PC-3 (cell line): ENCODE data around the gene CHTF8.

Source experiments
- EZH2phosphoT487 ChIP-seq: fragments of 300-600 bp; sonication (generic); IDR thresholded peaks from 2 replicates; pipeline ENCODE4 v1.6.1; 2018; ENCODE audit warnings: mild to moderate bottlenecking, antibody characterized with exemption, low read length, borderline replicate concordance
- TF ChIP-seq, protein P1 (sequence below): fragments of 300-600 bp; sonication (generic); conservative IDR thresholded peaks from 2 replicates; pipeline ENCODE4 v1.5.1; 2017; ENCODE audit warnings: antibody characterized with exemption, low read depth, mild to moderate bottlenecking, low read length

DNA sequence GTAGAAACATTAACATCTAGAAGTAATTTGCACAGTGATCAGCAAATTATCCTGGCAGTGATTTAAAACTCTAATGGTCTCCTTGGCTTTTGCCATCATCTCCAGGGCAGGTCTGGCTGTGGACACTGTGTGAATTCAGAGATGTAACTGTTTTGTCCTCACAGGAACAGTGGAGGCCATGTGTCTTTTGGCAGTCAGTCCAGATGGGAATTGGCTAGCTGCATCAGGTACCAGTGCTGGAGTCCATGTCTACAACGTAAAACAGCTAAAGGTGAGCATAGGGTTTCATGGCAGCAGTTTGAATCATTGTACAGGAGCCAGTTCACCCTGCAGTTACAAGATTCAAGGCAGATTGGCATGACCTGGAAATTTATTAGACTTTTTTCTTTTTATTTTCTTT lies 27.8 kb upstream of the CHTF8 start:
- TF ChIP-seq, protein P1, sequence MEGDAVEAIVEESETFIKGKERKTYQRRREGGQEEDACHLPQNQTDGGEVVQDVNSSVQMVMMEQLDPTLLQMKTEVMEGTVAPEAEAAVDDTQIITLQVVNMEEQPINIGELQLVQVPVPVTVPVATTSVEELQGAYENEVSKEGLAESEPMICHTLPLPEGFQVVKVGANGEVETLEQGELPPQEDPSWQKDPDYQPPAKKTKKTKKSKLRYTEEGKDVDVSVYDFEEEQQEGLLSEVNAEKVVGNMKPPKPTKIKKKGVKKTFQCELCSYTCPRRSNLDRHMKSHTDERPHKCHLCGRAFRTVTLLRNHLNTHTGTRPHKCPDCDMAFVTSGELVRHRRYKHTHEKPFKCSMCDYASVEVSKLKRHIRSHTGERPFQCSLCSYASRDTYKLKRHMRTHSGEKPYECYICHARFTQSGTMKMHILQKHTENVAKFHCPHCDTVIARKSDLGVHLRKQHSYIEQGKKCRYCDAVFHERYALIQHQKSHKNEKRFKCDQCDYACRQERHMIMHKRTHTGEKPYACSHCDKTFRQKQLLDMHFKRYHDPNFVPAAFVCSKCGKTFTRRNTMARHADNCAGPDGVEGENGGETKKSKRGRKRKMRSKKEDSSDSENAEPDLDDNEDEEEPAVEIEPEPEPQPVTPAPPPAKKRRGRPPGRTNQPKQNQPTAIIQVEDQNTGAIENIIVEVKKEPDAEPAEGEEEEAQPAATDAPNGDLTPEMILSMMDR, result no peak
- no peak for TF ChIP-seq EZH2phosphoT487
